Skeletal muscle tissue (tissue), 4 donors: ENCODE data around the gene POU6F2. TPM values are rescaled to one million over a fixed set of nuclear protein-coding genes. Genes with fewer than 3 reads are reported as not detected.

ENCODE experiments used
- H3K27ac ChIP-seq: one replicate; pipeline ENCODE4 v1.7.0; 2013; ENCODE audit warnings: mild to moderate bottlenecking, low read depth, low read length, inconsistent platforms
- H3K27me3 ChIP-seq, 3 donors: one replicate each; pipeline ENCODE4 v1.7.0; 2013; ENCODE audit warnings: low read length in 3 of 3; ENCODE audit not compliant: control insufficient read depth in 3 of 3, insufficient read depth in 3 of 3
- H3K36me3 ChIP-seq, 3 donors: one replicate each; pipeline ENCODE4 v1.7.0; 2013; ENCODE audit warnings: low read length in 3 of 3; ENCODE audit not compliant: control insufficient read depth in 3 of 3, insufficient read depth in 3 of 3
- H3K4me1 ChIP-seq, 3 donors: one replicate each; pipeline ENCODE4 v1.7.0; 2013; ENCODE audit warnings: low read length in 3 of 3, mild to moderate bottlenecking in 3 of 3; ENCODE audit not compliant: control insufficient read depth in 3 of 3, insufficient read depth in 3 of 3
- H3K4me3 ChIP-seq, 3 donors: one replicate each; pipeline ENCODE4 v1.7.0; 2013; ENCODE audit warnings: low read length in 3 of 3
- H3K9ac ChIP-seq, 3 donors: one replicate each; pipeline ENCODE4 v1.7.0; 2013; ENCODE audit warnings: low read length in 3 of 3, mild to moderate bottlenecking in 3 of 3, moderate library complexity in 2 of 3, low read depth in 1 of 3
- H3K9me3 ChIP-seq, 3 donors: one replicate each; pipeline ENCODE4 v1.7.0; 2013; ENCODE audit warnings: low read length in 3 of 3; ENCODE audit not compliant: control insufficient read depth in 3 of 3
- total RNA-seq: library from RNA; depleted of rRNA; stranded (reverse); fragments of >200 nt; gene quantifications from one replicate; pipeline ENCODE4 v1.2.3, GENCODE V29; 2014
- donor health status: Osteomylitis.

POU6F2 gene
- total RNA-seq, 1 donor from 2014 or later, result not detected

DNA sequence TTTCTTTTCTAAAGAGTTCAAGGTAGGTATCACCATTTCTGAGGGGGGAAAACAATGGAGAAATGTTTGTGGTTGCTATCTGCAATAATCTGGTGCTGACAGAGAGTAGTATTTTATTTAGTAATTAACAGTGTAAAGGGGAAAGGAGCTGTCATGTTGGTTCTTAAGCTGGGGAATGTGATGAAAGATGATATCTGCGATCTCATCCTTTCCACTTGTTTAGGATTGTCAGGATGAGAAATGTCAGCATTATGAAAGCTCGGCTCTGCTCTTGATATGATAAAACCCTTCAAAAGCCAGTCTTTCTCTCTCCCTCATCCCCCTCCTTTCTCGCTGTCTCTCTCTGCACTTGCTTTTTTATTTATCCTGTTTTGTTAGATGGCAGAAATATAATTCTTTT, 106.1 kb downstream of the POU6F2 start:
- peaks cover 0 to 8% (median 5%) of the 10 kb centered on the region in 3 donors for H3K27me3 ChIP-seq
- H3K9ac ChIP-seq, result no peak overlapping the region
- H3K9me3 ChIP-seq, result no peaks in the 10 kb centered on the region
- H3K36me3 ChIP-seq, result no peaks in the 10 kb centered on the region
- H3K27ac ChIP-seq, result no peak overlapping the region
- peaks cover 0 to 5% (median 0%) of the 10 kb centered on the region in 3 donors for H3K4me1 ChIP-seq
- no peak overlapping the region for H3K4me3 ChIP-seq

DNA sequence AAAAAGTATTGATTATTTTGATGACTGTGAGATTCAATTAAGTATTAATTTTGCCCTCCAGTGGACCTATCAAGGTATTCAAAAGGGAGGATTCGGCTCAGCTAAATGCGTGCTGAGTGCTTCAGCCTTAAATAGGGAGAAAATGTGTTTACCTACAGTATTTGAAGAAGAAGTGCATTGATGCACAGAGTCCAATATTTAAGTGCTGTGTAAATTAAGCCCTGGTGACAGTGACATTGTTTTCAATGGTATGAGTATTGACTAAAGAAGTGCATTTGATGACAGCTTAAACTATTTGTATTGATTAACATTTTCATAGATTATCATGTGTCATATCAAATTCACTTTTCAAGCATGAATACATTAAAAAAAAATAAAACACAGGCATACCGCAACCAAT, 106.6 kb downstream of the POU6F2 start:
- Histone ChIP-seq H3K9ac (no peak overlapping the region), H3K36me3 (no peaks in the 10 kb centered on the region), H3K9me3 (no peaks in the 10 kb centered on the region), H3K27me3 (peaks cover 0 to 8% (median 5%) of the 10 kb centered on the region in 3 donors), H3K4me3 (no peak overlapping the region), H3K4me1 (peaks cover 0 to 5% (median 0%) of the 10 kb centered on the region in 3 donors), H3K27ac (no peak overlapping the region)

DNA sequence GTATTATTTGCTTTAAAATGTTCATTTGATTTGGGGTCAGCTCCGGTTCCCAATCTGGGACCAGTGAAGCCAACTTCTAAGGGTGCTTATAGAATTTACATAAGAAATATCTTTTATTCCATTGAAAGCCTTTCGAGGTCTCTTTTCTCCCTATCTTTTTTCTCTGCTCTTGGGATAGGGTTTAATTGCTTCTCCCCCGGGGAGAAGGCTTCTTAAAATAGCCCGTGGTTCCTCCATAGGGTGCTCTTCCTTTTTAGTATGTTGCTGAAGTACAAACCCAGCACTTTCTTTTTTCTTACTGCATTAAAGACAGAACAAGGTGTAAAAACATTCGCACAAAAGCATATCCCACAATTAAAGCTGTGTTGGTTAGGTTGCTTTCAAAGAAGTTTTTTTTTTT, 107.5 kb downstream of the POU6F2 start:
- Histone ChIP-seq H3K36me3 (no peaks in the 10 kb centered on the region), H3K27me3 (peaks cover 0 to 8% (median 5%) of the 10 kb centered on the region in 3 donors), H3K9ac (no peak overlapping the region), H3K9me3 (no peaks in the 10 kb centered on the region), H3K4me3 (peak overlapping the region in 1 of 3 donors; percentile 20), H3K4me1 (peaks cover 0 to 5% (median 0%) of the 10 kb centered on the region in 3 donors), H3K27ac (no peak overlapping the region)

DNA sequence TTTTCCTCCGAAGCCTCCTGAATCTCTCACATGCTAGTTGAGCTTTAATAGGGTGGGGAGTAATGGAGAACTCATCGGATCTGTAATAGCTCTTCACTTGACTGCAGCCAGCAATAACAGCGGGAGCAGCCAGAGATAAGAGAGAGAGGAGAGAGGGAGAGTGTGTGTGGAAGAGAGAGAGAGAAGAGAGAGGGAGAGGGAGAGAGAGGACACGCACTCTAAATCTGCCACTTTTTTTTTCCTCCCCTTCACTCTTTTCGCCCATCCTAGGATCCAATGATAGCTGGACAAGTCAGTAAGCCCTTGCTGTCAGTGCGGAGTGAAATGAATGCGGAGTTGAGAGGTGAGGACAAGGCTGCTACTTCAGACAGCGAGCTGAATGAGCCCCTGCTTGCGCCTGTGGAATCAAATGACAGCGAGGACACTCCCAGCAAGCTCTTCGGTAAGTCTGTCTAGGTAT, 107.9 kb downstream of the POU6F2 start:
- Histone ChIP-seq H3K4me1 (peaks cover 0 to 5% (median 0%) of the 10 kb centered on the region in 3 donors), H3K9ac (peak overlapping the region in 1 of 3 donors; percentile 62), H3K27ac (no peak overlapping the region), H3K9me3 (no peaks in the 10 kb centered on the region), H3K36me3 (no peaks in the 10 kb centered on the region), H3K27me3 (peaks cover 0 to 8% (median 5%) of the 10 kb centered on the region in 3 donors), H3K4me3 (peak overlapping the region in 2 of 3 donors; percentile 20 to 22)

DNA sequence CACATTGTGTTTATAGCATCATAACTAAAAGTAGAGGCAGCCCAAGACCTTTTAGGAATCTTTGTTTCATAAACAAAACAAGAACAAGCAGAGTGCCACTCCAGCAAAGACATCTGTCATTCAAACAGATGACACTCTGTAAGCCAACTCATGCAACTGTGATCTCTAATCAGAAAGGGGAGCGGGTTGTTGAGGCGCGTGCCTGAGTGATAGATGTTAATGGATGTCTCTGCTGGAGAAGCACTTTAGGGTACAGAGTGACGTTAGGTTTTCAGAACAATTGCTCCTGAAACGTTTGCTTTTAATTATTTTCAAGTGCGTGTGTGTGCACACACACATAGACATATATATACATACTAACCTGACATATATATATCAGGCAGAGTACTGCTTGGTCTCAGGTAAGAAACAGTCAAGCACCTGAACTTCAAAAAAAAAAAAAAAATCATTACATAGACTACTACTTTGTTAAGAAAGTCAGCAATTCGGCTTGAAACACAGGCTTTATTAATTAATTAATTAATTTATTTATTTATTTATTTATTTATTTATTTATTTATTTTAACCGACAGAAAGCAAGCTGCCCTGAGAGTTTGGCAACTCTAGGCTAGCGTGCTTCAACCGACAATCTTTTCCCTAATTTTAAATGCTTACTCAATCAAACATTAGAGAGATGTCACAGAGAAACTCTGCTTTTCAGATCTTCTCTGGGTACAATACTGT, 109.1 kb downstream of the POU6F2 start:
- Histone ChIP-seq H3K4me1 (peaks cover 0 to 5% (median 0%) of the 10 kb centered on the region in 3 donors), H3K27me3 (peaks cover 0 to 8% (median 5%) of the 10 kb centered on the region in 3 donors), H3K4me3 (no peak overlapping the region), H3K9me3 (no peaks in the 10 kb centered on the region), H3K36me3 (no peaks in the 10 kb centered on the region), H3K9ac (no peak overlapping the region), H3K27ac (no peak overlapping the region)

DNA sequence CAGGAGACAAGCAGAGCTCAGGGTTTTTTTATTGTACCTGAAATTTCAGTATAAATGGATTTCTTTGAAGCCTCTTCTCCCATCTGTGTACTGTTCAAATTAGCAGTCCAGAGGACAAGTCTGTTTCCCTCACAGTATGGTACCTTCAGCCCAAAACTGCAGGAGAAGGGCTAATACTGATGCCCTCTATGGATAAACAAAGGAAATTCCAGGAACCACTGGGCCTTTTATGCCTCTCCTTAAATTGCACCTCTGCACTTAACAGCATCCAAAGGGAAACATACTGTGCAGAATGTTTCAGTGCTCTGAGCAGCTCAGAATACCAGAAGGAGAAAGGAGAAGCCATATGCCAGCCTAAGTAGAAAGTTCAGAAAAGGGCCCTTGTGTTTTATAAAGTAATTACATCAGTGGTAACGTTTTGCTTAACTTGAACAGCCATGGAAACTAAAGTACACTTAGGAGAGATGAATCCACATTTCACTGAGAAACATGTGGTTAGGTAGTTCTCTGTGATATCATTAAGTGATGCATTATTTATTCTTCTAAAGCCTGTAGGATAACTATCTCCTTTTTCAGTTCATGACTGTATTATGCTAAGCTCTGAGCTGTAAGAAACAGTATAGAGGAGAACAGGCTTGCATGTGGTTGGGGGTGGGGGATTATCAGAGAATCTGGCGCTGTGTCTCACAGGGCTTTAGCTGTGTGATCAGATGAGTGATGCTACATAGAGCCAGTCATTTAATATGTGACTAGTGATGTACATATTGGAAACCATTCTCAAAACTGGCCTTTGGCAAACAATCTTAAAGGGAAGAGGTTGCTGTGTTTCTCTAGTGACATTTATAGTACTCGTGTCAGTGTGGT, 111.3 kb downstream of the POU6F2 start:
- no peak overlapping the region for H3K27ac ChIP-seq
- no peaks in the 10 kb centered on the region for H3K36me3 ChIP-seq
- no peak overlapping the region for H3K4me3 ChIP-seq
- peaks cover 0 to 3% (median 0%) of the 10 kb centered on the region in 3 donors for H3K27me3 ChIP-seq
- no peaks in the 10 kb centered on the region for H3K9me3 ChIP-seq
- peaks cover 0 to 5% (median 0%) of the 10 kb centered on the region in 3 donors for H3K4me1 ChIP-seq
- H3K9ac ChIP-seq, result no peak overlapping the region

DNA sequence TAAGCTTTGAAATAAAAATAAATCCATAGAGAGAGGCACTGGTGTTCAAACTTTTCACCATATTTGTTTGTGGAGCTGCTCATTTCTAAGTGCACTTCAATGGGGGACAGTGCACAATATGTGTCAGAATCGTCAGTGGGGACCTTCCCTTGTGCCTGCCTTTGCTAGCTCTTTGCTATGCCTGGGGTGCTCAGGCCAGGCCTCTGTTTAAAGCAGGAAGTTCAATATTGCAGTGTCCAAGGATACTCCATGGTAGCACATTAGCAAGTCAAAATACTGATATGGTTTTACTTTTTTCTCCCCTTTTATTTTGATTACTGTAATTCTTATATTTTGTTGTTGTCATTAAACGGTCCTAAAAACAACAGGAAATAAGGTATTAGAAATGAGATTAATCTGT, 113.4 kb downstream of the POU6F2 start:
- Histone ChIP-seq H3K4me1 (no peaks in the 10 kb centered on the region), H3K9me3 (no peaks in the 10 kb centered on the region)

DNA sequence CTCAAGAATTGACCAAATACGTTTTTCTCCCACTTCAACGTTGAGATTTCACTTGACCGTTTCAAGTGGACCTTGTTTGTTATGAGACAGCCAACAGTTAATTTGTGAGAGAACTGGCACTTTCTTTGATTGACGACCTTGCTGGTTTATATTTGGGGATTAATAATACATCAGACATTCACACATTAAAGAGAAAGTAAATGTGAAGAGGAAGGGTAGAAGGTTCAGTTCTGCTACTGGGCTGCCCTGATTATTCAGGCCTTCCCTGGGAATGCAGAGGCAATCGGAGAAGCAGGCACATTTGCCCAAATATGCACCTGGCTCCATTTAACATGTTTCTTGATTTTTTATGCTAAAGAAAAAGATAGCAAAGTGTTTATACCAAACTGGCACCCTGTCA, 114.1 kb downstream of the POU6F2 start:
- Histone ChIP-seq H3K9me3 (no peaks in the 10 kb centered on the region), H3K4me1 (no peaks in the 10 kb centered on the region), H3K27me3 (no peaks in the 10 kb centered on the region), H3K36me3 (no peaks in the 10 kb centered on the region), H3K27ac (no peak overlapping the region), H3K4me3 (no peak overlapping the region), H3K9ac (no peak overlapping the region)

More for the DNA sequence above, 113.4 kb downstream of the POU6F2 start:
- no peaks in the 10 kb centered on the region for H3K27me3 ChIP-seq
- no peak overlapping the region for H3K9ac ChIP-seq
- no peak overlapping the region for H3K27ac ChIP-seq
- no peaks in the 10 kb centered on the region for H3K36me3 ChIP-seq
- no peak overlapping the region for H3K4me3 ChIP-seq

DNA sequence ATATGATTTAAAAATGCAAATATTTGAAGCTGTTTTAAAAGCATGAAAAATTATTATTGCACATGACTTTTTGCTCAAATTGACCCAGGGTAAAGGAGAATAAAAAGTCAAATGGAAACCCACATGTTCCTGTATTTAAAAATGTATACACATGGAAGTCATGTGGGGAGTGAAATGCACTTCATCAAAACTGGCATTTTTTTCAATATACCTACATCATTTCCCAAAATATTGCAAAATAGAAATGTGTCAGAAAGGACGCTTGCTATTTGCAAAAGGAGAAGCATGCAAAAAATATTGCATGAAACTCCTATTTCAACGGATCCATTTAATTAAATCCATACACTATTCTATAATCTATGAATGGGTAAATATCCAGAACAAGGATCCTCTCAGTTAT, 117.0 kb downstream of the POU6F2 start:
- no peaks in the 10 kb centered on the region for H3K27me3 ChIP-seq
- H3K9ac ChIP-seq, result no peak overlapping the region
- H3K36me3 ChIP-seq, result no peaks in the 10 kb centered on the region
- H3K9me3 ChIP-seq, result no peaks in the 10 kb centered on the region
- H3K4me1 ChIP-seq, result no peaks in the 10 kb centered on the region
- no peak overlapping the region for H3K4me3 ChIP-seq
- no peak overlapping the region for H3K27ac ChIP-seq
